ENCODE results near the gene FRYL.
A peak's percentile ranks its signal among the peaks of the same experiment; 100 is the strongest.
"Not testable (repeated sequence)": the region's sequence is repeated elsewhere in the genome, so short reads cannot be mapped to it uniquely, and the experiment has no call there.

The FRYL gene

DNA sequence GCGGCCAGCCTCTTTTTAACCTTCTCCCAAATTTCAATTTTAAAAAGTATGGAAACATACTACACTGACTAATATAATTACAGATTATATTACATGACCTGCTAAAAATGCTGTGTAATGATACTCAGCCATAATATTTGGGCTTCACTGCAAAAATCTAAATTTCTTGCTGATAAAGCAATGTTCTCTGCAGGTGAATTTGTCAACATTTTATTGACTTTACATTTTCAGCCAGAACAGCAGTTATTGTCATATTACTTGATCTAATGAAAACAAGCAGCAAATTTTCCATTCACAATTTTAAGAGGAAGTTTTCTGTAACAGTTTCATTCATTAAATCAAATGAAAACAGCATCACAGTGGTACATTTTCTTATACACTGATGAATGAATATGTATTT lies 91.1 kb downstream of the FRYL start:
- TF ChIP-seq, protein P1, sequence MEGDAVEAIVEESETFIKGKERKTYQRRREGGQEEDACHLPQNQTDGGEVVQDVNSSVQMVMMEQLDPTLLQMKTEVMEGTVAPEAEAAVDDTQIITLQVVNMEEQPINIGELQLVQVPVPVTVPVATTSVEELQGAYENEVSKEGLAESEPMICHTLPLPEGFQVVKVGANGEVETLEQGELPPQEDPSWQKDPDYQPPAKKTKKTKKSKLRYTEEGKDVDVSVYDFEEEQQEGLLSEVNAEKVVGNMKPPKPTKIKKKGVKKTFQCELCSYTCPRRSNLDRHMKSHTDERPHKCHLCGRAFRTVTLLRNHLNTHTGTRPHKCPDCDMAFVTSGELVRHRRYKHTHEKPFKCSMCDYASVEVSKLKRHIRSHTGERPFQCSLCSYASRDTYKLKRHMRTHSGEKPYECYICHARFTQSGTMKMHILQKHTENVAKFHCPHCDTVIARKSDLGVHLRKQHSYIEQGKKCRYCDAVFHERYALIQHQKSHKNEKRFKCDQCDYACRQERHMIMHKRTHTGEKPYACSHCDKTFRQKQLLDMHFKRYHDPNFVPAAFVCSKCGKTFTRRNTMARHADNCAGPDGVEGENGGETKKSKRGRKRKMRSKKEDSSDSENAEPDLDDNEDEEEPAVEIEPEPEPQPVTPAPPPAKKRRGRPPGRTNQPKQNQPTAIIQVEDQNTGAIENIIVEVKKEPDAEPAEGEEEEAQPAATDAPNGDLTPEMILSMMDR (IDR thresholded peaks at IDR 0.05; ENCODE audit: low read depth, low read length, missing control alignments): no peak

DNA sequence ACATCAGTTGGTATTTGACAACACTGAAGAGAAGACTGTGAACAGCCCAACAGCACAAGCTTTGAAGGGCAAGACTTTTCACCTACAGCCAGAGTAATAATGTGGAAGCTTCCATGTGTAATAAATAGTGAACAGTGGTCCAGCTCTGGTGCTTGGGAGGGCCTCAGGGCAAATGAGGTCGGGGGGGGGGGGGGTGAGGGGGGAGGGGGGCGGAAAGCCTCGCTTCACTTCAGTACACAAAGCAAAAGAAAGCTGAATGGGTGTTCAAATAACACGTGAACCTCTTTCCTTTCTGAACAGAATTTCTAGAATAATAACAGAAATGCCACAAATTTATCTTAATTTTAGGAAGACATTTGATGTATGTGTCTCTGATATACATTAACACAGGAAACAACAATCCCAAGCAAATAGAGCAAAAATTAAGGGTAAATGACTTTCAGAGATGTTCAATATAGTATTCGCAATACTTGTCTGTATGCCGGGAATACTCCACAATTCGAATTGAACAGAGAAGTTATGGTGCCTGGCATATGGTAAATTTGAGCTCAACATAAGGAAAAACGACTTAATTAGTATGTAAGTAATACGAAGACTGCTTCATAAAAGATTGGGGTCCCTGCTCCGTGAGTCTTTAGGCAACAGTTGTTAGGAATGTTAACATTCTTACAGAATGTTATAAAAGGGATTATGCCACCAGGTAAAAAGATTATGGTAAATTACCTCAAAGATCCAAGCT lies 92.6 kb downstream of the FRYL start:
- TF ChIP-seq, protein P1 (IDR thresholded peaks at IDR 0.05; ENCODE audit: low read depth, low read length, missing control alignments): no peak
- no peak overlapping the region for H3K4me3 ChIP-seq (replicated peaks; ENCODE audit: low read depth, low read length)
- DNase-seq (ENCODE audit: extremely low read depth, low read depth): no peak

More for the DNA sequence above, 91.1 kb downstream of the FRYL start:
- no peak for DNase-seq (ENCODE audit: extremely low read depth, low read depth)
- no peak overlapping the region for H3K4me3 ChIP-seq (replicated peaks; ENCODE audit: low read depth, low read length)

DNA sequence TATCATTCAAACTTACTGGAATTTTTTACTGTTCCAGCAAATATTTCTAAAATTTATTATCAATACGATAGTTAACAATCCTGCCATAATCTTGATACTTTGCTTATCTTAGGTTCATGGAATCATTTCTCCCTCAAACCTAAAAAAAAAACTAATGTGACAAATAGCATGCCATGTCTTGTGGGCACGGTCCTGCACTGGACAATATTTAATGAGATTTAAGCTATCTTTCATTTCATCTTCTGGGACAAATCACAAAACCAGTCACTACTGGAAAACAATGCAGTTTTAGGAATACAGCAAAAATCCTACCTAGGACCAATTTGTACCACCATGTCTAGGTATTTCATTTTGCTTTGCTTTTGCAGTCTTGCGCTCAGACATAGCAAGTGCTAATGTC lies 93.7 kb downstream of the FRYL start:
- no peak for DNase-seq (ENCODE audit: extremely low read depth, low read depth)
- TF ChIP-seq, protein P1 (IDR thresholded peaks at IDR 0.05; ENCODE audit: low read depth, low read length, missing control alignments): no peak
- H3K4me3 ChIP-seq (replicated peaks; ENCODE audit: low read depth, low read length): no peak overlapping the region

DNA sequence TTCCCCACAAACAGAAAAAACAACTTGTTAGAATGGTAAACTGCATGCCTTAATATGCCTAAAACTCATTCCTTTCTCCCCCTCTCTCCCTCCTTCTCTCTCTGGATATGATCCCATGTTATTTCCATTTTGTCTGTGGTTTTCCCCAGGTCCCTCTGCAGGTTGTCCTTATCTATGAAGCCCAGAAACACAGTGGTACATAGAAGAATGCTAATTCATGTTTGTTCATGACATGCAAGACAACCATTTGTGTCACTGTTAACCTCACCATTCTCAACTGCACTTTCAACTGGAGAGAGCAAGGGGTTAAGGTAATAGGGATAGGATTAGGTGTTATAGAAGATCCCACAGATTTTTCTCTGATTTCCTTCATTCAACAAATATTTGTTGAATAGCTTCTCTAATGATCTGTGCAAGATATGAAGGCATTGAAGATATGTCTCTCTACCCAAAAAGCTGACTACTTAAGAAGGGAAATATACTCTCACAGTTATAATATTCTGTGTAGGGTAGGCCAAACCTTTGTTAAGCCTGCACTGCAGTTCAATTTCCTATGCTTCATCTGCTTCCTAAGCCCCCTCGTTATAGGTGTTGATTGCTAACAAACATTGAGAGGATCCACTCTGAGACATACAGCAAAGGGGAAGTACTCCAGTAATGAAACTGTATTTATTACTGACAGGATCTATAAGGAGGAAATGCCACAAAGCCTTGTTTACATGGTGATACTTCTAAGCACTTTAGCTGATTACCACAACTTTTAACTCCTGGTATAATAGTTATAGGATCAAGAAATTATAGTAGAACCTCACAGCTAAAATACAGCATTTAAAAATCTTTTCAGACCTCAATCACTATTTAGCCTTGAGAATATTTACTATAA lies 96.1 kb downstream of the FRYL start:
- TF ChIP-seq, protein P1 (IDR thresholded peaks at IDR 0.05; ENCODE audit: low read depth, low read length, missing control alignments): no peak
- no peak for DNase-seq (ENCODE audit: extremely low read depth, low read depth)
- H3K4me3 ChIP-seq (replicated peaks; ENCODE audit: low read depth, low read length): no peak overlapping the region

DNA sequence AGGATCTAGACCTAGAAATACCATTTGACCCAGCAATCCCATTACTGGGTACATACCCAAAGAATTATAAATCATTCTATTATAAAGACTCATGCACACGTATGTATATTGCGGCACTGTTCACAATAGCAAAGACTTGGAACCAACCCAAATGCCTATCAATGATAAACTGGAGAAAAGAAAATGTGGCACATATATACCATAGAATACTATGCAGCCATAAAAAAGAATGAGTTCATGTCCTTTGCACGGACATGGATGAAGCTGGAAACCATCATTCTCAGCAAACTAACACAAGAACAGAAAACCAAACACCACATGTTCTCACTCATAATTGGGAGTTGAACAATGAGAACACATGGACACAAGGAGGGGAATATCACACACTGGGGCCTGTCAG lies 97.2 kb downstream of the FRYL start:
- not testable (repeated sequence) for DNase-seq (ENCODE audit: extremely low read depth, low read depth); H3K4me3 ChIP-seq (replicated peaks; ENCODE audit: low read depth, low read length)

DNA sequence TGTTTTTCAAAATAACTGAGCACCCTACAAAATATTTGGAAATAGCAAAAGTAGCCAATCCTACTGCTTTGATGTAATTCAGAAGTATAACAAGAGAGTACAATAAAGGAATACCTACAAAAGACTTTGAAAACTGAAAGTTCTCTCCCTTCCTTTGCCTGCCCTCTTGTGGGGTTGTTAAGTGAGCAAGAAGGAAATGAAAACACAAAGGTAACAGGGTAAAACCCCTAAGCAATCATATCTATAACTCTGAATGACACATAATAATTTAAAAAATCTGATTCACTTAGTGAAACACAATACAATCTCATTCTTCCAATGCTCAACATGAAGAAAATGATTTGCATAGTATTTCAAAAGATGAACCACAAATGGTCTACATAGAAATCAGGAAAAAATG lies 98.2 kb downstream of the FRYL start:
- TF ChIP-seq, protein P1 (IDR thresholded peaks at IDR 0.05; ENCODE audit: low read depth, low read length, missing control alignments): peak; percentile 21
- H3K4me3 ChIP-seq (replicated peaks; ENCODE audit: low read depth, low read length): no peak overlapping the region
- no peak for DNase-seq (ENCODE audit: extremely low read depth, low read depth)

DNA sequence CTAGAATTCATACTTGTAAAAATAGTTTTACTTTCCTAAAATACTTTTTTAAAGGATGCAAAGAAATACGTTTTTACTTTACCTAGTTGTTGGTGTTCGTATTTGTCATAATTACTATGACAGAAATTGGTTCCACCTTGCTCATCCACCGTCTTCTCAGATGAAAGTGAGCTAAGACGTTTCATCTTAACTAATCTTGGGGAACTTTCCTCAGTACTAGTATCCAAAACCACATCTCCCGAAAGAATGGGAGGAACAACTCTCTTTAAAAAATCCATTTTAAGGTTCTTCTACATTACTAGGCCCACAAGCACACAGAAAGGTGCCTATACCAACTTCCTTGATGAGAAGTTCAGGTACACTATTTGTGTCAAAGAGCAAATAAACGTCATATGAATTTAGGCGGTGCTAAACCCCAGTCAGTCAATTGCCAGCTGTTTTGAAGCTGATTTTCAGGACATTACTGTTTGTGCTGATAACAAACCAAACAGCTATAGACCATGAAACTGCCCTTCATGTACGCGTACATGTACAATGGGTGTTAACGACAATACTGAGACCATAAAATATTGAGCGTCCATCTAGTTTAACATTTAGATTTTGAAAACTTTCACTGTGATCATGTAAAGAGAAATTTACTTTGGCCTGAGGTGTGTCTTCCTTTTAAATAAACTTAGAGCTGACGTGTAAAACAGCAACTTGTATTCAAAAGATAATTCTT lies 99.1 kb downstream of the FRYL start:
- H3K4me3 ChIP-seq (replicated peaks; ENCODE audit: low read depth, low read length): no peak overlapping the region
- DNase-seq (ENCODE audit: extremely low read depth, low read depth): no peak
- TF ChIP-seq, protein P1 (IDR thresholded peaks at IDR 0.05; ENCODE audit: low read depth, low read length, missing control alignments): no peak

All from HFF-Myc (cell line).